IPS DF 4.7 (cell line): ENCODE measurements around the gene BANF1.

Source experiments
- DNase-seq: peaks from one replicate; pipeline ENCODE4 v3.0.0-alpha.2; 2013; ENCODE audit warnings: low spot score; ENCODE audit errors: extremely low read depth

Gene BANF1

GRCh38 chr11:66037327-66037726, 35.0 kb downstream of the BANF1 start:
- no peak for DNase-seq

GRCh38 chr11:66039765-66040164, 37.5 kb downstream of the BANF1 start:
- no peak for DNase-seq

- no peak for DNase-seq
Measured at GRCh38 chr11:66042227-66042995, 40.1 kb downstream of the BANF1 start.

- no peak for DNase-seq
Measured at GRCh38 chr11:66042996-66043906, 40.9 kb downstream of the BANF1 start.

GRCh38 chr11:66044757-66045156, 42.5 kb downstream of the BANF1 start:
- DNase-seq: no peak

- DNase-seq: no peak
Measured at GRCh38 chr11:66045177-66045639, 42.9 kb downstream of the BANF1 start.

GRCh38 chr11:66046901-66047300, 44.6 kb downstream of the BANF1 start:
- no peak for DNase-seq

- DNase-seq: no peak
Measured at GRCh38 chr11:66047541-66048365, 45.5 kb downstream of the BANF1 start.

GRCh38 chr11:66048547-66049323, 46.4 kb downstream of the BANF1 start, which contains the start of gene GAL3ST3:
TSS of gene GAL3ST3 (minus strand) at chr11:66049161. CDS start at chr11:66045415, 3,746 bp downstream.
- no peak for DNase-seq

GRCh38 chr11:66050581-66051231, 48.4 kb downstream of the BANF1 start:
- no peak for DNase-seq

- no peak for DNase-seq
Measured at GRCh38 chr11:66051371-66051765, 49.1 kb downstream of the BANF1 start.

GRCh38 chr11:66051766-66052663, 49.7 kb downstream of the BANF1 start, which contains the start of gene SF3B2:
TSS of gene SF3B2 (plus strand) at chr11:66052364. CDS start at chr11:66052385, 21 bp downstream.
- DNase-seq: no peak

- DNase-seq: no peak
Measured at GRCh38 chr11:66052664-66052982, 50.3 kb downstream of the BANF1 start.
